ENCODE measurements around the gene PRPF6.

The PRPF6 gene

DNA sequence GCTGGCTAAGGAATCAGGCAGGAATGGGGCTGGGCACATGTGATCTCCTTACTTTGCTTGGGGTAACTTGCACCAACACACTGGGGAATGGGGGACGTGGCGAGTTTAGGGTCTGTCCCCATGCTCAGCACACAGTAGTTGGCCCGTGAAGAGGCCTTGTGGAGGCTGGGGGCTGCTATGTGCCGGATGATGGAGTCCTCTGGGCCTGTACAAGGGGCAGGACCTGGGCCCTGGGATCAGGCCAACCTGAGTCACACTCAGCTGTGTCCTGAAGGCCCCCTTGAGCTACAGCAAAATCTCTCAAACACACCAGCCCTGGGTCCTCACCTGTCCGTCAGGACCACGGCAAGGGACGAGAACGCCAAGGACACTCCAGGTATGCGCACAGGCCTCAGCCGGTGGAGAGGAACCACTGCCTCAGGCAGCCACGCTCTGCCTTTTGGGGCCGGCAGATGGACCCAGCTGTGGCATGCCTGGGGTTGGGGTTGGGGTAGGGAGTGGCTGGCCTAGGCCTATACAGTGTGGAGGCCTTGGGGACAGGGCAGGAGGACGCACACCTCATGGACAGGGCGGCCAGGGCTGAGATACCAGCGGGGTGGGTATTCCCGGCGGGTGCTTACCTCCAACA lies 35.8 kb upstream of the PRPF6 start:
- DNase-seq (ENCODE audit: low read depth): no peak

- DNase-seq (ENCODE audit: low read depth): no peak
Measured at GRCh38 chr20:63945921-63946920, 34.7 kb upstream of the PRPF6 start.

DNA sequence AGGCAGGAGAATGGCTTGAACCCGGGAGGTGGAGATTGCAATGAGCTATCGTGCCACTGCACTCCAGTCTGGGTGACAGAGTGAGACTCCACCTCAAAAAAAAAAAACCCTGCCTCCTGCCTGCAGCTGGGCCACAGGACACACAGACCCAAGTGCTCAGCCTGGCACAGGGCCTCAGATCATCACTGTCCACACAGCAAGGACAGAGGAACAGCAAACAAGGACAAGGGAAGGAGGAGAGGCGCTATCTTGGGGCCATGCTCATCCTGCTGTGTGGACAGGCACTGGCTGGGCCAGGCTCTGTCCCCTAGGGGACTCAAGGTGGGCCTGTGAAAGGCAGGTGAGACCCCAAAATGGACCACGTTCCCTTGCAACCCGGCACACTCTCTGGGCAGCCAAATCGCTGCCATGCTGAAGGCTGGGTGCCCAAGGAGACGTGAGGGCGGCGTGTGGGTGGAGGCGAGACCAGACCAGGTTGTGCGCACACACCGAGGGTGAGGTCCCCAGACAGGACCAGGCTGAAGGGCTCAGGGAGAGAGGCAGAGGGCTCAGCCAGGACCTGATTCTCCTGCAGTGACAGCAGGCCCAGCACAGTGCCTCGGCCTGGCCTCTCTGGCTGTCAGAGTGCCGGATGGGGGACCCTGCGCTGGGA lies 33.8 kb upstream of the PRPF6 start:
- no peak for DNase-seq (ENCODE audit: low read depth)

DNA sequence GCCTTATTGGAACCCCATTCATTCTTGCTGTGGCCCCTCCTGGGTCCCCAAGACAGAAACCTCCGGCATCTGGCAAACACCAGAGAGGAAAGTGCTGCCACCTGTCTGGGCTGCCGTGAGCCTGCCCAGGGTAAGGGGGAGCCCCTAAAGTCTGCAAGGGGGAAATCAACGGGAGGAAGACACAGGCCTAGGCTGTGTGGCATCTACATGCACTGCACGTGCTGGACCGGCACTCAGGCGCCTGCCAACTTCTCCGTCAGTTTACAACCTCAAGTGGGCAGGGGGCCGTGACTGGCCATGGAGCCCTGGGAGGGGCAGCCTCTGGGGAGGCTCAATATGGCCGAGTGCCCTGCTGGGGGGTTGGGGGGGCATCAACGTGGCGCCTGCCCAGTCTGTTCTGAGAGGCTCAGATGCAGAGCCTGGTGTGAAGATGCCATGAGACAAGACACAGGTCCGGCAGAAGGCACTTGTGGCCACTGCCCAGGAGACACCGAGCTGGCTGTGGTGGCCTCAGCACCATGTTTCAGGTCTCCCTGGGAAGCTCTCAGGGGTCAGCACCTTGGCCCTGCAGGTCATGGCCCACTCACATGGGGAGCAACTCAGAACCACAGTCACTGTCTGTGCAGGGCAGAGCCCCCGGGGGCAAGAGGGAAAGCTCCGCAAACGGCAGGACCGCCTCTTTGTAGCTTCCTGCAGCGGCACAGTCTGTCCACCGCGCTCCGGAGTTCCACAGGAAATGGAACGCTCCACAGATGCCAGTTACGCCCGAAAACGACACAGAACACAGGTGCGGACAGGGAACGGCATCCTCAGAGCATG lies 33.1 kb upstream of the PRPF6 start:
- DNase-seq (ENCODE audit: low read depth): no peak

- DNase-seq (ENCODE audit: low read depth): no peak
Measured at GRCh38 chr20:63950701-63951397, 30.1 kb upstream of the PRPF6 start.

- DNase-seq (ENCODE audit: low read depth): no peak
Measured at GRCh38 chr20:63951398-63952209, 29.3 kb upstream of the PRPF6 start.

DNA sequence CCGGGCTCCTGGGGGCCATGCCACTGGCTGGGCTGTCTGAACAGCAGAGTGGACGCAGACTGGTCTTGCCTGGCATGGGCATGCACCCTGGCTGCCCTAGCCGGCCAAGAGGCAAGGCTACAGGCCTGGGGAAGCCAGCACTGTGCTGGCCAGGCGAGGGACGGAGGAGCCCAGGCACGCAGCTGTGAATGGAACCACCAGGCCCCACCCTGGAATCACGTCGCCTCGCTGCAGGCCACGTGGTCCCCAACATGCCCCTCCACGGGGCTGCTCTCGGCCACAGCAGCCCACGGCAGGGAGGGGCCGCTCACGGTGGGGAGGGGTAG lies 28.8 kb upstream of the PRPF6 start:
- DNase-seq (ENCODE audit: low read depth): no peak

DNA sequence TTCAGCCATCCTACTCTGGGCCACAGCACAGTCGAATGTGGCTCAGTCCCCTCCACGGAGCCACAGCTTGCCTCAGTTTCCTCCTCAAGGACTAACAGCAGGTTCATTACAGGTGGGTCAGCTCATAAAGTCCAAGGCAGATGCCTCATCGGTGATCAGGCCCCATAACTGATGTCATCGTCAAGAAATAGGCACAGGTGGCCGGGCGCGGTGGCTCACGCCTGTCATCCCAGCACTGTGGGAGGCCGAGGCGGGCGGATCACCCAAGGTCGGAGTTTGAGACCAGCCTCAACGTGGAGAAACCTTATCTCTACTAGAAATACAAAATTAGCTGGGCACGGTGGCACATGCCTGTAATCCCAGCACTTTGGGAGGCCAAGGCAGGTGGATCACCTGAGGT lies 28.2 kb upstream of the PRPF6 start:
- no peak for DNase-seq (ENCODE audit: low read depth)

- DNase-seq (ENCODE audit: low read depth): no peak
Measured at GRCh38 chr20:63953764-63954429, 27.0 kb upstream of the PRPF6 start.

- no peak for DNase-seq (ENCODE audit: low read depth)
Measured at GRCh38 chr20:63955281-63955826, 25.6 kb upstream of the PRPF6 start.

DNA sequence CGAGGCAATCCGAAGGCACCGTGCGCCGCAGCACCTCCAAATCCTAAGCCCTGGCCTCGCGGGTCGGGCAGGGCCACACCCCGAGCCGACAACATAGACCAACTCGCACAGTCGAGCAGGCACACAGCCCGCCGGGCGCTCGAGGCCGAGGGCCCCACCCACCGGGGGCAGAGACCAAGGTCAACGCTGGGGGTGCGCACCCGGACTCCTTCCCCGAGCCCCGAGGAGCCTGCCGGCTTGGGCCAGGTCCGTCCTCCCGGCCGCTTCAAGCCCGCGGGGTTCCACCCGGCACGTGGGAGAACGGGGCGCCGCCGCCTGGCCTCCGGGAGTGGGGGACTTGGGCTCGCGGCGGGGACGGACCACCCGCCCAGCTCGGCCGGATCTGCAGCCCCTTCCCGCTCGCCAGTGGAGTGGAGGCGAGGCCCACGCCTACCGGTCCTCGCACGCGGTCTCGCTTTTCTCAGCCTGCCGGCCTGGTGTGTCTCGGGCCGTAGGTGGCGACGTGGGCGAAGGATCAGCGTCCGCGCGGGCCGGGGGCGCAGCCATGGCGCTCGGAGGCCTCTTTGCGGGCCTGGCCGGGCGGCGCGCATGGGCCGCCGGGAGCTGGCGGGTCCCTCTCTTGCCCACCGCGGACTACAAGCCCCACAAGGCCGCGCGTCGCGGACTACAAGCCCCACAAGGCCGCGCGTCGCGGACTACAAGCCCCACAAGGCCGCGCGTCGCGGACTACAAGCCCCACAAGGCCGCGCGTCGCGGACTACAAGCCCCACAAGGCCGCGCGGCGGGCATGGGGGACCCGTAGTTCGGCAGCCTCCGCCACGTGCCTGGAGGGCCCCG lies 24.9 kb upstream of the PRPF6 start, which contains the start of gene UCKL1:
UCKL1 (minus strand) TSS at position 590 of the 837 bp plus-strand sequence; CDS start at position 546, 44 bp downstream.
- DNase-seq (ENCODE audit: low read depth): no peak

- DNase-seq (ENCODE audit: low read depth): no peak
Measured at GRCh38 chr20:63956664-63957003, 24.3 kb upstream of the PRPF6 start.

GRCh38 chr20:63957004-63957689 lies 23.8 kb upstream of the PRPF6 start:
- DNase-seq (ENCODE audit: low read depth): no peak

GRCh38 chr20:63957690-63958441 lies 23.1 kb upstream of the PRPF6 start:
- no peak for DNase-seq (ENCODE audit: low read depth)

GRCh38 chr20:63958471-63958870 lies 22.5 kb upstream of the PRPF6 start:
- DNase-seq (ENCODE audit: low read depth): no peak

- DNase-seq (ENCODE audit: low read depth): no peak
Measured at GRCh38 chr20:63958964-63959698, 21.8 kb upstream of the PRPF6 start.

GRCh38 chr20:63959699-63960075 lies 21.2 kb upstream of the PRPF6 start:
- DNase-seq (ENCODE audit: low read depth): no peak

Data from GM04503 (cell line).